ENCODE data around the gene NT5DC2. TPM values are rescaled to one million over a fixed set of nuclear protein-coding genes. Genes with fewer than 3 reads are reported as not detected.
A peak's percentile ranks its signal among the peaks of the same experiment; 100 is the strongest.

NT5DC2 gene
- total RNA-seq, 1 experiment from 2014 or later: 229 TPM

DNA sequence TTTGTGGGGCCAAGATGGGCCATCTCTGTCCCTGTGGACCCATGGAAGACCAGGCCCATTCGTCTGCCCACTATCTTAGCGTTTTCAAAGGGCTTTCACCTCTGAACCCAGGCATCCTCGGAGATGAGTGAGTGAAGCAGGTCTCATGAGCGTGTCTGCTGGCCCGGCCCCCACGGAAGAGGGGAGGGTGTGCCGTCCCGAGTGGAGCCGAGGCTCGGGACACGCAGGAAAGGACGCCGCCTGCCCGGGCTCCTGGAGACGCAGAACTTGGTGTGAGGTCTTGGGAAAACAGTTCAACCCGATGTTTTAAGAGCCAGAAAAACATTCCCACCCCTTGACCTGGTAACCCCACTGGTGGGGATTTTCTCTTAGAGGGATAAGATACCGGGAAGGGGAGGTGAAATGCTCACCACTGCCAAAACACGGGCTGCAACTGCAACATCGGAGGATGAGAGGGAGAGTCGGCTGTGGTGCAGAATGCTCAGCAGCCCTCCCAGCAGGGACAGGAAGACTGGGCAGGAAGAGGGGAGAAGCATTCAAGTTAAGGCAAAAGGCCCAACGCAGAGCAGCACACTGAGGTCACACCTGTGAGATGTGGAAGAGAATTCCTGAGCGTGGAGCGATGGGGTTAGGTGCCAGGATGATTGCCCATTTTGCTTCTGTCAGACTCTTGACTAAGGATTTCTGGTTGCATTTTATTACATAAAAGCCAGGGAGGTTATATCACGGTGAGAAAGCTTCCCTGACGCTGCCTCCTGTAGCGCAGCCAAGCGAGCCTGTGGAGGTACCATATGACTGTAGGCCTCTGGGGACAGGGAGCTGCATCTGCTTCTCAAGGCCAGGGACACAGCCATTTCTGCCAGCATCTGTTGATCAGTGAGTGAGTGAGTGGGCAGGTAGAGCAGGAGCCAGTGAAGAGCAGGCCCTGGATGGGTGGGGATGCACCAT, 52.6 kb downstream of the NT5DC2 start:
- TSS peak; percentile 15 for BruUV-seq (replicated peaks)
- Histone ChIP-seq H4K20me1 (ENCODE audit: low read length) (no peaks in the 10 kb centered on the region), H3K36me3 (ENCODE audit: low read depth, low read length) (peaks cover 59% of the 10 kb centered on the region), H3K4me1 (ENCODE audit: insufficient read depth, low read length) (no peaks in the 10 kb centered on the region), H3K9ac (ENCODE audit: low read length) (no peak overlapping the region), H3K9me2 (replicated peaks; ENCODE audit: low read length) (no peaks in the 10 kb centered on the region), H3K9me3 (ENCODE audit: low read length) (no peaks in the 10 kb centered on the region), H3F3A (ENCODE audit: low read length, unreplicated experiment) (no peaks in the 10 kb centered on the region), H3K79me2 (ENCODE audit: low read length) (no peaks in the 10 kb centered on the region), H3K27ac (ENCODE audit: low read length) (no peak overlapping the region), H2AFZ (ENCODE audit: low read length) (no peak overlapping the region), H3K4me2 (ENCODE audit: low read length) (no peak overlapping the region), H3K27me3 (ENCODE audit: low read length) (no peaks in the 10 kb centered on the region), H3K4me3 (ENCODE audit: low read length) (no peak overlapping the region)
- TF ChIP-seq, protein P1, sequence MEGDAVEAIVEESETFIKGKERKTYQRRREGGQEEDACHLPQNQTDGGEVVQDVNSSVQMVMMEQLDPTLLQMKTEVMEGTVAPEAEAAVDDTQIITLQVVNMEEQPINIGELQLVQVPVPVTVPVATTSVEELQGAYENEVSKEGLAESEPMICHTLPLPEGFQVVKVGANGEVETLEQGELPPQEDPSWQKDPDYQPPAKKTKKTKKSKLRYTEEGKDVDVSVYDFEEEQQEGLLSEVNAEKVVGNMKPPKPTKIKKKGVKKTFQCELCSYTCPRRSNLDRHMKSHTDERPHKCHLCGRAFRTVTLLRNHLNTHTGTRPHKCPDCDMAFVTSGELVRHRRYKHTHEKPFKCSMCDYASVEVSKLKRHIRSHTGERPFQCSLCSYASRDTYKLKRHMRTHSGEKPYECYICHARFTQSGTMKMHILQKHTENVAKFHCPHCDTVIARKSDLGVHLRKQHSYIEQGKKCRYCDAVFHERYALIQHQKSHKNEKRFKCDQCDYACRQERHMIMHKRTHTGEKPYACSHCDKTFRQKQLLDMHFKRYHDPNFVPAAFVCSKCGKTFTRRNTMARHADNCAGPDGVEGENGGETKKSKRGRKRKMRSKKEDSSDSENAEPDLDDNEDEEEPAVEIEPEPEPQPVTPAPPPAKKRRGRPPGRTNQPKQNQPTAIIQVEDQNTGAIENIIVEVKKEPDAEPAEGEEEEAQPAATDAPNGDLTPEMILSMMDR (conservative IDR thresholded peaks at IDR 0.05; ENCODE audit: low read depth, low read length): no peak
- TF ChIP-seq EZH2 (IDR thresholded peaks at IDR 0.05; ENCODE audit: low read length, unreplicated experiment) (no peak), EZH2phosphoT487 (IDR thresholded peaks at IDR 0.05; ENCODE audit: borderline replicate concordance, low read length) (no peak)
- CTCF ChIA-PET: no interaction called here
- intact Hi-C loops (cut with micrococcal nuclease): no loop called here
- no peak for DNase-seq
- ATAC-seq: no peak
- POLR2A ChIA-PET (ENCODE audit: unreplicated experiment): interaction anchor here (0.5 kb wide), 1 partner anchor 20 kb away, joined by 10 read pairs; no protein-coding TSS in a partner anchor

DNA sequence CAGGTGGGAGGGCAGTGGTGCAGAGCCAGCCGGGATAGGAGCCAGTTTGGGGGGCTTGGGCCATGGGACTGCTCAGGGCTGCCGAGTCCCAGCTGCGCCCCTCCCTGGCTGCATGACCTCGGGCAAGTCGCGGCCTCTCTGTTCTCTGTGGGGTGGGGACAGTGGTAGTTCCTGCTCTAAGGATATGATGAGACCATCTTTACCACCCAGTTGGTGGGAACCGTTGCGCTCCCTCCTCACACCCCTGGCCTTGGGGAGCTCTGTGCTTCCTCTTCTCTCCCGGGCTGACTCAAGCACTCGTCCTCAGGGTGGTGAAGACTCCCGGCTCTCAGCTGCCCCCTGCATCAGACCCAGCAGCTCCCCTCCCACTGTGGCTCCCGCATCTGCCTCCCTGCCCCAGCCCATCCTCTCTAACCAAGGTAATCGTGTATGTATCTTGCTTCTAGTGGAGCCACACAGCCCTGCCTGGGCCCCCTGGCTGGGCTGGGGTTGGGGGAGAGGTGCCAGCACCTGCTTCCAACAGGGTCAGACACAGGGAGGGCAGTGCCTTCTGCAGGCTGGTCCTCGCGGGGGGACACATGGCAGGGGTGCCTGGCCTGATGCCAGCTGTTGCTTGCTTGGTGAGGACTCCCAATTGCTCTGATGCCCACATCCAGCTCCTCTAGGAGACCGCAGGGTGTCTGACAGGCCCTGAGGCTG, 53.6 kb downstream of the NT5DC2 start:
- Histone ChIP-seq H3K4me2 (ENCODE audit: low read length) (no peak overlapping the region), H3K9me2 (replicated peaks; ENCODE audit: low read length) (no peaks in the 10 kb centered on the region), H3K36me3 (ENCODE audit: low read depth, low read length) (peaks cover 66% of the 10 kb centered on the region), H3K79me2 (ENCODE audit: low read length) (no peaks in the 10 kb centered on the region), H3K27ac (ENCODE audit: low read length) (no peak overlapping the region), H3K9ac (ENCODE audit: low read length) (no peak overlapping the region), H3K4me1 (ENCODE audit: insufficient read depth, low read length) (no peaks in the 10 kb centered on the region), H3K9me3 (ENCODE audit: low read length) (no peaks in the 10 kb centered on the region), H2AFZ (ENCODE audit: low read length) (no peak overlapping the region), H3K27me3 (ENCODE audit: low read length) (no peaks in the 10 kb centered on the region), H4K20me1 (ENCODE audit: low read length) (no peaks in the 10 kb centered on the region), H3F3A (ENCODE audit: low read length, unreplicated experiment) (no peaks in the 10 kb centered on the region), H3K4me3 (ENCODE audit: low read length) (no peak overlapping the region)
- intact Hi-C loops (cut with micrococcal nuclease): no loop called here
- ChIA-PET POLR2A (ENCODE audit: unreplicated experiment) (no interaction called here), CTCF (no interaction called here)
- DNase-seq (no peak), ATAC-seq (no peak)
- BruUV-seq (replicated peaks): no TSS peak
- TF ChIP-seq EZH2 (IDR thresholded peaks at IDR 0.05; ENCODE audit: low read length, unreplicated experiment) (no peak), EZH2phosphoT487 (IDR thresholded peaks at IDR 0.05; ENCODE audit: borderline replicate concordance, low read length) (no peak)
- TF ChIP-seq, protein P1 (conservative IDR thresholded peaks at IDR 0.05; ENCODE audit: low read depth, low read length): no peak

Measured in PC-3 (cell line).